ENCODE measurements around the gene SLC4A1.

GRCh38 chr17:44273607-44274006 is 5.7 kb upstream of the SLC4A1 start:
- no peak for TF ChIP-seq CTCF (IDR thresholded peaks at IDR 0.05)
- TF ChIP-seq POLR2A (IDR thresholded peaks at IDR 0.05), result no peak
